Heart left ventricle (tissue), 13 donors: ENCODE measurements around the gene NACC2.

Experiments used
- CTCF ChIP-seq, 12 donors: fragments of 200-600 bp; sonication (generic) in 4 of 12; IDR thresholded peaks; one replicate each; pipeline versions ENCODE4 v1.5.0 to v1.8.0; 2018 to 2022; ENCODE audit warnings: antibody characterized with exemption in 12 of 12, mild to moderate bottlenecking in 5 of 12
- POLR2A ChIP-seq, 2 donors: fragments of 450-650 bp; IDR thresholded peaks; one replicate each; pipeline ENCODE4 v1.6.1; 2017; ENCODE audit warnings: antibody characterized with exemption in 2 of 2, mild to moderate bottlenecking in 2 of 2, moderate library complexity in 2 of 2
- donor health status: ischemic (EF 13 %, LVEDD 7.1; RV severe dilation, severe dysfunction).
- donor health status: DM: no; HTN: yes; CAD: no.
- donor health status: DM: no; HTN: no; CAD: no.
- donor health status: ischemic (EF 25% LVEDD 6.9; RV normal size, moderate dysfunction).
- donor health status: ischemic (EF 25% LVEDD 5.7; RV mildly dilated, moderate dysfunction).
- donor health status: ischemic (EF 35%, LVEDD 5.7; RV mildly dilated, moderate dysfunction).
- donor health status: nonischemic (EF 11% LVEDD 7.7; RV severe dilation, severe dysfunction).
- donor health status: DM: yes; HTN: yes; CAD: no.
- donor health status: PGD.
- donor health status: ischemic (EF 29% LVEDD 5.4; RV normal size, mild dysfunction).
- donor health status: nonischemic (EF 23%, LVEDD 6.1; RV moderate dilation, normal function).

- no peak for TF ChIP-seq CTCF (IDR thresholded peaks at IDR 0.05)
- no peak for TF ChIP-seq POLR2A (IDR thresholded peaks at IDR 0.05)
Observed at GRCh38 chr9:136002881-136003280, 92.2 kb downstream of the NACC2 start.
